ENCODE data around the gene OR10AD1.
"Not testable (repeated sequence)": the region's sequence is repeated elsewhere in the genome, so short reads cannot be mapped to it uniquely, and the experiment has no call there.

OR10AD1 gene

GRCh38 chr12:48160807-48161206 lies 42.3 kb downstream of the OR10AD1 start:
- no peak for DNase-seq (ENCODE audit: low spot score)

GRCh38 chr12:48160046-48160445 lies 43.0 kb downstream of the OR10AD1 start:
- DNase-seq (ENCODE audit: low spot score), result no peak

GRCh38 chr12:48157889-48158370 lies 45.2 kb downstream of the OR10AD1 start:
- no peak for DNase-seq (ENCODE audit: low spot score)

GRCh38 chr12:48157018-48157888 lies 45.8 kb downstream of the OR10AD1 start, which contains the start of gene ASB8:
Gene ASB8 (minus strand): TSS chr12:48157515. CDS start chr12:48153496, 4,019 bp downstream.
- peak; percentile 97 for DNase-seq (ENCODE audit: low spot score)

- DNase-seq (ENCODE audit: low spot score), result no peak
These were observed 46.5 kb downstream of the OR10AD1 start for GRCh38 chr12:48156652-48157017.

GRCh38 chr12:48155786-48156185 lies 47.3 kb downstream of the OR10AD1 start:
- not testable (repeated sequence) for DNase-seq (ENCODE audit: low spot score)

Data from D341Med (cell line).